Measurements from ENCODE around the gene GYPC.
"Not testable (repeated sequence)": the region's sequence is repeated elsewhere in the genome, so short reads cannot be mapped to it uniquely, and the experiment has no call there.

Gene GYPC, protein sequence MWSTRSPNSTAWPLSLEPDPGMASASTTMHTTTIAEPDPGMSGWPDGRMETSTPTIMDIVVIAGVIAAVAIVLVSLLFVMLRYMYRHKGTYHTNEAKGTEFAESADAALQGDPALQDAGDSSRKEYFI

DNA sequence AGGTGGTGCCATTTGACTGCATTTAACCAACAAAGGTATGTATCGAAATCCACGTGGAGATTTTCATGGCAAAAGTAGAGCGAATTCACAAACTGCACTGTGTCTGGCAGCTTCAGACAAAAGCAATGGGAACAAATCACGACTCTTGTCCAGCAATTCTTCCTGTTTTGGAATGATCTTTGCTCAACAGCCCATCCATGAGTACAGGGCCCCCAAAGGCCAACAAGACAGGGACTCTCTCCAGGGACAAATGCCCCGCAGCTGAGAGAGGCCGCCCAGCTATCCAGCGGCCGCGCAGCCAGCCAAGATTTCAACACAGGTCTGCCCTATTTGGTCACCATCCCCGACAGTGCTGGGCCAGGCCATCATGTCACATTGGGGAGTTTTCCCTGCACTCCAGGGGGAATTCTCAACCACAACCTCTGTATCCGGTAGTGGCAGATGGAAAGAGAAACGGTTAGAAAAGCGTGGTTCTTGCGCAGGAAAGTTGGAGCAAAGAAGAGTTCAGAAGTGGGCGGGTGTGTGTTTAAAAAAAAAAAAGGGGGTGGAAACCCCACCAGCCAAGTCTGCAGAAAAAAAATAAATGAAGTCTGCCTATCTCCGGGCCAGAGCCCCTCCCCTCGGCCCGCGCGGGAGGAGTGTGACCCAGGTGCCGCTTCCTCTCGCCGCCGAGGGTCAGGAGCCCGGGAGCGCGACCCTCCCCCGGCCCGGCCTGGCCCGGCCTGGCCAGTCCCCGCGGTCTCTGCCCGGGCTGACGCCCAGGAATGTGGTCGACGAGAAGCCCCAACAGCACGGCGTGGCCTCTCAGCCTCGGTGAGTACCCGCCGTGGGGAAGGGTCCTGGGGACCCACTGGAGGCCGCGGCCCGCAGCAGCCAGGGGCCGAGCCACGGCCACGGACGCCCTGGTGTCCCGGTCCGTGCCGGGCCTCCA, at the start of gene GYPC:
GYPC (plus strand) TSS at position 659 of the 931 bp plus-strand sequence; CDS start at position 765, 106 bp downstream.
- DNase-seq: peak; percentile 13

DNA sequence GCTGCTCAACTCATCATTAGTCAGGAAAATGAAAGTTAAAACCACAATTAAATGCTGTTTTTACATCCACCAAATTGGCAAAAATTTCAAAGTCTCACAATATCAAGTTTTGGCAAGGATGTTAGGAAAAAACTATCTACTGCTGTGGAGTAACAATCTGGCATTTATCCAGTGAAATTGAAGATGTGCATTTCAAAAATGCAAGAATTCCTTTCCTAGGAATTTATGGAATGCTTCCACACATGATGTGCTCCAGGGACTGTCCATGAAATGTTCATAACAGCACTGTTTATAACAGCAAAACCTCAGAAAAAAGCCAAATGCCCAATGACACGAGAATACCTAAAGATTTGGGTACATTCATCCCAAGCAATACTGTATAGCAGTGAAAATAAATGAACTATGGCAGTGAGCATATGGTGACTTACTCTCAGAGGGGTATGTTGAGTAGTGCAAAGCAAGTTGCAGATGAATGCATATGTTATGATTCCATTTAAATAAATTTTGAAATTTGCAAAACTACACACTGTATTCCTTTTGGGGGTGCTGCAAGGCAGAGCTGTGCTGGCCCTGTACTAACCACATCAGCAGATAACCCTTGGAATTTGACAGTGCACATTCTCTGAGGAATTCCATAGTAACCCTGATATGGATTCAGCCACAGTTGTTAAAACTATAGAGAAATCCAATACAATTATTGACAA, 41.3 kb upstream of the GYPC start:
- DNase-seq: peak; percentile 22

DNA sequence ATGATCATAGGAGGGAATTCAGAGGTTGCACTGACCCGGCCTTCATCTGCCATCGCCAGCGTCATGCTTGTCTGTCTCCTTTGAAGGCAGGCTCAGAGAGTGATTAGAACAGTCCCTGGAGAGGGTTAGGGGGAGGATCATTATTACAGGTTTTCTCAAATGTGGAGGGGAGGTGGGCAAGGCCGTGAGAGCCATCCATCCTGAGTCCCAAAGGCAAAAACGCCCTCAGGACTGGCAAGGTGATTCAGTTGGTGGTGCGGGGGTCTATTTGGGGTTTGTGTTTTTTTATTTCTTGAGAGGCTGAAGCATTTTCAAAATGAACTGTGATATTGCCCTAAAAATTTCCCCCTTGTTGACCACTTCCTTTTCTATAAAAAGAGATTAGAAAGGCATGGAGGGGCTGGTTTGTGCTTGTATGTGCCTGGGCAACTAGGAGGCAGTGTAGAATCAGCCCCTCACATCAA, 39.3 kb upstream of the GYPC start:
- no peak for DNase-seq

DNA sequence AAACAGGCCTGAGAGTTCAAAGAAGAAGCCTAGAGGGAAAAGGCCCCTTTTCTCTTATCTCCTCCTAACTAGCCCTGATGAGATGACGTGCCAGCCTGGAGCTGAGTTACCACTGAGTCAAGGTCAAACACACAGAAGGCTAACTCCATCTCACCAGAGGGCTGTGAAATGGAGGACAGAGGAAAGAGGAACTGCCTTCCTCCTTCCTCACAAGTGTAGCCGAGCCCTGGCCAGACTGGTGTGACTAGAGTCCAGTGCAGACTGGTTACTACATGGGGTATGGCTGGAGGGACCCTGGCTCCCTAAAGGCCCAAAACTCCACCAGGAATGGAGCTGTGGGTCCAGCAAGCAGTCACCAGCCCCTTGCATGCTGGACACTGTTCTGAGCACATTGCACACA, 35.7 kb upstream of the GYPC start:
- no peak for DNase-seq

DNA sequence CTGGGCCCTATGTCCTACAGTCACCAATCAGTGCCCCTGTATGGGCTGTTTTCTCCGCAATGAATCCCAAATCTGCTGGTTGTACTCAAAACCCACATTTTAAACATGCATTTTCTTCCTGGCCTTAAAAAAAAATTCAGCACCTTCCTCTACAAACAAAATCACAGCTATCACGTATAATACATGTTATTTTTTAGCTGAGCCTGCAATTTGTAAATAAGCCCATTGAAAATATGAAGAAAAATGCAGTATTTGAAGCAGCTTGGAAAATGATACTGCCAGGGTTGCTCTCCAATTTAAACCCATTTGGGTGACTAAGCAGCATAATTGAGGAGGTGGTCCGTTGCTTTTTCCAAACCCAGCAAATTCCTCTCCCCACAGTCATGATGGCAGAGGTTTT, 33.0 kb upstream of the GYPC start:
- no peak for DNase-seq

DNA sequence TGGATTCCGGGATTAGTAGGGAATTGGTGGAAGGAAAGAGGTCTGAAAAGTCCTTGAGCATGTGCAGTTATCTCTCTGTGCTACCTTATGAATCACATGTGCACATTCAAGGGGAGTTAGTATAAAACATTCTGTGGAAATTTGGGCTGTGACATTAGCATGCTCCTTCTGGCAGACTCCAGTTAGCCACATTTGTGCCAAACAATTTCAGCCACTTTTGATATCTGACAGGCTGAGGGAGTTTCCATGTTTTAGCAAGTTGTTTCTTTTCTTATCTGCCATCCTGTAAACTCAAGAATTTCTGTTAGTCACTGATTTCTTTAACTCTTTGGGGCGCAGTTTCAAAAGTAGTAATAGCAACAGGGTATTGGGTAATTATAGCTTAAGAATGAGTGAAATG, 28.3 kb upstream of the GYPC start:
- no peak for DNase-seq

DNA sequence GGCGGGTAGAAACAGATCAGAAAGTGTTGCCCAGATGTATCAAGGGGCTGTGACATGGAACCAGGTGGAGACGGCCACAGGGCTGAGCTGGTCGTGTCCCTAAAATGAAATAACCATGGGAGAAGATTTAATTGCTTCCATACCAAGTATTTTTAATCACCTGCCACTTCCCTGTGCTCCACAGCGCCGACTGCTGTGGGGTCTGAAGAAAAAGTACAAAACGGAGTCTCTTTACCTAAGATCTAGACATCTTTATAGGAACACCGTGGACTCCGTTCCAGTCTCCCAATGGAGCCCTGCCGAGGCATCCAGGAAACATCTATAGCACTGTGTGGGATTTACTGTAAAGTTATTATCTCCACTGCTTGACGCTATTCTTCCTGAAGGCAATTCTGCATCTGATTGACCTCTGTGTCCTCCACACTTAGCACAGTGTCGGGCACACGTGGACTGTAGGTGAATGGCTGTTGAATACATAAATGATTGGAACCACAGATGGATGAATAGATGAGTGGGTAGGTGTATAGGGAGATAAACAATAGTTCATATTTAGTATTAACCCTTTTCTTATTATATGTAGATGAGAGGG, 21.6 kb upstream of the GYPC start:
- DNase-seq: peak; percentile 10

DNA sequence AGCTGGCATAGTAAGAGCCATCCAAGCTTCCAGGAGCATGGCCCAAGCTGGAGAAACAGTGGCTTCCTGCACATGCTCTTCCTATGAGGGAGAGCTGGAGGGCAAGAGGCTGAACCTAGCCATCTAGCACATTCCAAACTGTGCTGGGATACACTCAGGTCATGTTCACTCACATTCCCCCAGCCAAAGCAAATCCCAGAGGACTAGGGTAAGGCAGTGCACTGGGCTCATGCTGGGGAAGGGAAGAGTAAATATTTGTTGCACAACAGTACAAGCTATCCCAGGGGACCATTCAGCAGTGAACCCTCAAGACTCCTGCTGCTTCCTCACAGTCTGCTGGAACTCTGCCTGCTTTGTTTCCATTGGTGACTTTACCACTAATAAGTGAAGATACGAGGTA, 20.7 kb upstream of the GYPC start:
- no peak for DNase-seq

DNA sequence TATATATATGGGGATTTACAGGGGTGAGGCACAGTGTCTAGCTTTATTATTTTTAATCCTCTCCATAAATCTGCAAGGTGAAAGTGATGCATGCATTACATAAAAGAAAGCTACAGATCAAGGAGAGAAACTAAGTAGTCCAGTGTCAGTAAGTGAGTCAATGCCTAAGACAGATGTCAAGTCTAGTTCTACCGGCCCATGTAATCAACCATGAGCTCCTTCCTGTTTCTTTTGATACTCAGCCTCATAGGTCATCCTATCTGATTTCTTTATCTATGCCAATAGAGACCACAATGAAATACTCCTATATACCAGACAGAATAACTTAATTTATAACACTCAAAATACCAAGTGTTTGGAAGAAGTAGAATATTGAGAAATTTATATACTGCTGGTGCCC, 20.2 kb upstream of the GYPC start:
- no peak for DNase-seq

DNA sequence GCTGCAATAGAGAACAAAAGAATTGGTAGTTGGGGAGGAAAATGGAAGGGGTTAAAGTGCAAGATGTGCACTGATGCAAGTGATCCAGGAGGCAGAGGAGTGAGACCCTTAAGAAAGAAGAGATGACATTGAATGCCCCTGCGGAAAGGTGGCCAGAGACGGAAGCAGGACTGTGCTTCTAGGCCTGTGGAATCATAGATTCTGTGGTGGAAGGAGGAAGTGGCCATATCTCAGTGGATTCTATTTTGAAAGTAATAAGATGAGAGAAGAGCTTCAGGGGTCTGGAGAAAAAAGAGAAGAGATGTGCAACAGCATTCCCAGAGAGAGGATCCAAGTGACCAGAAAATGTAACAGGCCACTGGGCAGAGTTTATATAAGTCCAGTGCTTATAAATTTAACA, 18.6 kb upstream of the GYPC start:
- no peak for DNase-seq

DNA sequence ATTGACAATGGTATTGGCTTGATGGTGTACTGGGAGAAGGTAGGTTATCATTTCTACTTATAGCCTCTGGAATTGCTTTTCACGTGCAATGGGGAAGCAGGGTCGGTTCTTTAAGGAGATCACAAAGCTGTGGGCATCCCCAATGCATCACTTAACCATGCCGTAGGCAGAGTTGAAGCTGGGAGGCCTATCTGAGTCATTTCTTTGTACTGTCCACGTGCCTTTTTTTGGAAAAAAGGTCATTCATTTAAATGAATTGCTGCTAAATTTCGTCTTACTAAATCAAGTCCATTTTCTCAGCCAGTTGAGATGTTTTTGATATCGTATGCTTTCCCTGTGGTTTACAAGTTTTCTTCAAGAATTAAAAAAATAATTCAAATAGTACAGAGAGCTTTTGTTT, 17.2 kb upstream of the GYPC start:
- DNase-seq: no peak

DNA sequence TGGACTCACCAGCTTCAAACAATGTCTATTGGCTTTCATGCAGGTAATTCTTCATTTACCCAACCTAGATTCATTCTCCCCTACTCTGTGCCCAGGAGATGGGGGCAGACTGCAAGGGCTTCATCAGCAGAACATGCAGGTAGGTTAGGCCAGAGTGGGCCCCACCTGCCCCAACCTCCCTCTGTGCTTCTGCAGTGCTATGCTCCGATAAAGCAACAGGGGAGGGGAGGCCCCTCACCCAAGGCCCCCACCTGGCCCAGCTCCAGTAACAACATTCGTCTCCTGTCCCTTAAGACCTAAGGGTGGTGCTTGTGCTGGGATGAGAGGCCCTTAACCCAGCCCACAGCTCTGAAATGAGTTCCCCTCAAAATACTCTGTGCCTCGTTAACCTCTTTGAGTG, 16.7 kb upstream of the GYPC start:
- DNase-seq: no peak

DNA sequence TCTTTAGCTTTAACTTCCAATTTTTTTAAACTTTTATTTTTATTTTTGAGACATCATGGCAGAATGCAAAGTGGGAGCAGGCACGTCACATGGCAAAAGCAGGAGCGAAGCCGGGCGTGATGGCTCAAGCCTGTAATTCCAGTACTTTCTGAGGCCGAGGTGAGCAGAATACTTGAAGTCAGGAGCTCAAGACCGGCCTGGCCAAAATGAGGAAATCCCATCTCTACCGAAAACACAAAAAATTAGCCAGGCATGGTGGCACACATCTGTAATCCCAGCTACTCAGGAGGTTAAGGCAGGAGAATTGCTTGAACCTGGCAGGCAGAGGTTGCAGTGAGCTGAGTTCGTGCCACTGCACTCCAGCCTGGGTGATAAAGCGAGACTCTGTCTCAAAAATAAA, 14.7 kb upstream of the GYPC start:
- DNase-seq: not testable (repeated sequence)

DNA sequence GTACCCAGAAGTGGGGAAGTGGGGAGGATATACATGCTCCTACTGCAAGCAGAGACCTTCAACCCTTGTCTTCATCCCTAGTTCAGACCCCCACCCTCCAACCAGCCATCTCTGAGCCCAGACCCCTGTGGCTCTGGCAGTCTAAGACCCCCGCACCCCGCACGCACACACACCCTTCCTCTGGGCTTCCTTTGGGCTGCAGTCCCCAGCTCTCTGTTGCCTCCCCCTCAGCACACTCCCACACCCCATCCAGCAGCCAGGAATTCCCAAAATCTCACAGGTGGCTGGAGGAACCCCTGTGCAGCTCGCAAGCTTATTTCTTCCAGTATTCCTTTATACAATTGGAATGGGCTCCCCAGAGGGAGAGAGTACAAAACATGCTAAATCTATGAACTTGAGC, 13.9 kb upstream of the GYPC start:
- no peak for DNase-seq

DNA sequence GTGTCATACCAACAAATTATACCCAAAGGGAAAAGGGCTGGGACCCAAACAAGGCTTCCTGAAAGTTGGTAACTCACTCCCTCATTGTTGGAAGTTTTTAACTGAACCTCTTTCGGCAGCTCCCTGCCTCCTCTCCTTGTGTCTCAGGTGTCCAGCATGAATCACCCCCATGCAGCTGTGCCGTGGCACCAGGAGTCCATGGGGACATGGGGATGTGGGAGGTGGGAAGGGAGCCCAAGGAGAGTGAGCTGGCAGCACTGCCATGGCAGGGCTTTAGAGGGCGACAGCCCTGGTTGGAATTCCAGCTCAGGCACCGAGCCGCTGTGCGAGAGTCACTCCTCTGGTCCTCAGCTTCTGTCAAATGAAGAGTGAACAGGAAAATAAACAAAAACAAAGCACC, 12.5 kb upstream of the GYPC start:
- no peak for DNase-seq

DNA sequence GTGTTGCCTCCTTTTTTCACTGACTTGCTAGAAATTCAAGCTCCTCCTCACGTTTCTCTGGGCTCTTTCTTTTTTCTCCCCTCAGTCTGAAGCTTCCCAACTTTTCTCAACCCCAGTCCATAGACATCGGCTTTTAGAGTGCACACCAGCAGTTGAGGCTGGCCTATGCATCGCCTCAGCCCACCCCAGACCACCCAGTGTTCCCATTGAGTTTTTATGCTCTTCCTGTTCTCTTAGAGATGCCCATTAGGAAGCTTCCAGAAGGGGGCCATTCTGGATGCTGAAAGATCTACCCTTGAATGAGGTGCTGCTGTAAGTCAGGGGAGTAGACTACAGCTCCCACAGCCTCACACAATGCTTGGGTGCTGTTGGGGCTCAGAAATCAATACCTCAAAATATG, 12.0 kb upstream of the GYPC start:
- no peak for DNase-seq

DNA sequence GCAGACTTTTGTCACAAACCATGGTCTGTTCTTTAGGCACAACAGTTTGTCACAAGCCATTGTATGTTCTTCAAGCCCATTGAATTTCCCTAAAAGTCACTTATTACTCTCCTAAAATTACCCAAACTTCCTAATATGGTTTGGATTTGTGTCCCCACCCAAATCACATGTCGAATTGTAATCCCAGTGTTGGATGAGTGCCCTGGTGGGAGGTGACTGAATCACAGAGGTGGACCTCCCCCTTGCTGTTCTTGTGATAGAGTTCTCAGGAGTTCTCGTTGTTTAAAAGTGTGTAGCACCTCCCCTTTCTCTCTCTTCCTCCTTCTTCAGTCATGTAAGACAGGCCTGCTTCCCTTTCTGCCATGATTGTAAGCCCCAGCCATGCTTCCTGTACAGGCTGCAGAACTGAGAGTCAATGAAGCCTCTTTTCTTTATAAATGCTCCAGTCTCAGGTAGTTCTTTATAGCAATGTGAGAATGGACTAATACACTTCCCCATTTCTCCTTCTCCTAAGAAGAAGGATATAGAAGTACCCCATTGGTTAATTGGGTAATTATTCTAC, 11.2 kb upstream of the GYPC start:
- no peak for DNase-seq

DNA sequence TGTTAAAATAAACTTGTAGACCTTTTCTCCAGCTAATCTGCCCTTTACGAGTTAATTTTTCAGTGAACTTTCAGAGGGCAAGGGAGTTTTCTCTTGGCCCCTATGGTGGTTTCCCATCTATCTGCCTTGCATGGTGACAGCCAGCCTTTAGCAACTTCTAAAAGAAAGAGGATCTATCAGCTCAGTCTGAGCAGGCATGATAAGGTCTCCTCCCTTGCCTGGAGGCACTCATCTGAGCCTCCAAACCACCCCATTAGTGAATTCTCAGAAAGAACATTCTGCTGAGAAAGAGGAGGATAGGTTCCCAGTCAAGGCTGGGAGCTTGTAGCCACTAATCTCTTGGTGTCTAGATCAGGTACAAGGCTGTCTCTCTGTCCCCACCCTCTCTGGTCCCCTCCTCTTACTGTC, 10.7 kb upstream of the GYPC start:
- no peak for DNase-seq

DNA sequence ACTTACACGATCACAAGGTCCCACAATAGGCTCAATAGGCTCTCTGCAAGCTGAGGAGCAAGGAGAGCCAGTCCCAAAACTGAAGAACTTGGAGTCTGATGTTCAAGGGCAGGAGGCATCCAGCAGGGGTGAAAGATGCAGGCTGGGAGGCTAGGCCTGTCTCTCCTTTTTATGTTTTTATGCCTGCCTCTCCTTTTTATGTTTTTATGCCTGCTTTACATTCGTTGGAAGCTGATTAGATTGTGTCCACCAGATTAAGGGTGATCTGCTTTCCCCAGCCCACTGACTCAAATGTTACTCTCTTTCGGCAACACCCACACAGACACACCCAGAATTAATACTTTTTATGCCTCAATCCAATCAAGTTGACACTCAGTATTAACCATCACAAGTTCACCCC, 9.9 kb upstream of the GYPC start:
- no peak for DNase-seq

DNA sequence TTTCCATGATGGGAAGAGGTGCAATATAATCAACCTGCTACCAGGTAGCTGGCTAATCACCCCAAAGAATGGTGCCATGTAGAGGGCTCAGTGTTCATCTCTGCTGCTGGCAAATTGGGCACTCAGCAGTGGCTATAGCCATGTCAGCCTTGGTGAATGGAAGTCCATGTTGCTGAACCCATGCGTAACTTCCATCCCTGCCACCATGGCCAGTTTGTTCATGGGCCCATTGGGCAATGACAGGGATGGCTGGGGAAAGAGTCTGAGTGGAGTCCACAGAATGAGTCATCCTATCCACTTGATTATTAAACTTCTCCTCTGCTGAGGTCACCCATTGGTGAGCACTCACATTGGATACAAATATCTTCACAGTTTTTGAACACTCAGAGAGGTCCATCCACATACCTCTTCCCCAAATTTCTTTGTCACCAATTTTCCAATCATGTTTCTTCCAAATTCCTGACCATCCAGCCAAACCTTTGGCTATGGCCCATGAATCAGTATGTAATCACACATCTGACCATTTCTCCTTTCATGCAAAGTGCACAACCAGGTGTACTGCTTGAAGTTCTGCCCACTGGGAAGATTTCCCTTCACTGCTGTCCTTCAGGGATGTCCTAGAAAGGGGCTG, 8.1 kb upstream of the GYPC start:
- not testable (repeated sequence) for DNase-seq

DNA sequence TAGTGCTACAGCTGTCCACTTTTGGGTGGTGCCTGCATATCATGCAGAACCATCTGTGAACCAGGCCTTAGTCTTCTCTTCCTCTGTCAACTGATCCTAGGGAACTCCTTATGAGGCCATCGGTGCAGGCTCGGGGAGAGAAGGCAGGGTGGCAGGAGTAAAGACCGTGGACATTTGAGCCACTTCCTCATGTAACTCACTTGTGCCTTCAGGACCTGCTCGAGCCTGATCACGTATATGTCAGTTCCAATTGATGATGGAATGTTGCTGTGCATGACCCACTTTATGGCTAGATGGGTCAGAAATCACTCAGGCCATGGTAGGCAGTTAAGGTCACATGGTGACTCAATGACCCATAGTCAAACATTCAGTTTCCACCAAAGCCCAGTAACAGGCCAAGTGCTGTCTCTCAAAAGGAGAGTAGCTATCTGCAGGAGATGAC, 7.6 kb upstream of the GYPC start:
- DNase-seq: not testable (repeated sequence)

DNA sequence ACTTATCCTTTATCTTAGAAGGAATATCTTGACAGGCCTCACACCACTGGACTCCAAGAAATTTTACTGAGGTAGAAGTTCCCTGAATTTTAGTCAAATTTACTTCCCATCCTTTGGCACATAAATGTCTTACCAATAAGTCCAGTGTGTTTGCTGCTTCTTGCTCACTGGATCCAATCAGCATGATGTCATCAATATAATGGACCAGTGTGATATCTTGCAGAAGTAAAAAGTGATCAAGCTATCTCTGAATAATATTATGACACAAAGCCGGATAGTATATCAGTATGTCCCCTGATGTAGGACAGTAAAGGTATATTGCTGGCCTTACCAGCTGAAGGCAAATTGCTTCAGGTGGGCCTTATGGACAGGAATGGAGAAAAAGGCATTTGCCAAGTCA, 6.9 kb upstream of the GYPC start:
- DNase-seq: no peak

DNA sequence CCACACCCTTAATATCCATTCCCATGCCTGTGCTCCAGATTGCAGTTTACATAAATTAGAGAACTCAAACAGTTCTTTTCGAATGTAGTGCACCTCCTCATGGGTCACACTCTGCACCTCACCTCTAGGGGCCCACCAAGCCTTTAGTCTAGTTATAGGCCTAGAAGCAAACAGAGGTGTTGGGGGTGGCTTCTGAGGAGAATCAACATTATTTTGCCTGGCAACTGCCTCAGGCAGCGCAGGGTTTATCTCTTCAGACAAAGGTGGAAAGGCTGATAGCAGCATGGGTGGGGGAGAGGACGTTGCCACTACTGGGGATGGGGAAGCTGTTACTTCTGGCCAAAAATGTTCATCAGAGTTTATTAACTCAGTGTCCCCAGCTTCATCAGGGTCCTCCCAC, 5.0 kb upstream of the GYPC start:
- no peak for DNase-seq

Data from kidney glomerular epithelial cell (primary cell).